Measurements from ENCODE around the gene MAST4.
"Not testable (repeated sequence)": the region's sequence is repeated elsewhere in the genome, so short reads cannot be mapped to it uniquely, and the experiment has no call there.

MAST4 gene

GRCh38 chr5:67146981-67147380 lies 550.8 kb downstream of the MAST4 start:
- DNase-seq, result no peak

- no peak for DNase-seq
Observed at GRCh38 chr5:67147760-67148159, 551.6 kb downstream of the MAST4 start.

GRCh38 chr5:67149057-67149950 lies 553.1 kb downstream of the MAST4 start:
- no peak for DNase-seq

GRCh38 chr5:67149951-67150523 lies 553.8 kb downstream of the MAST4 start:
- no peak for DNase-seq

- no peak for DNase-seq
Observed at GRCh38 chr5:67152400-67152799, 556.2 kb downstream of the MAST4 start.

GRCh38 chr5:67153292-67153691 lies 557.1 kb downstream of the MAST4 start:
- no peak for DNase-seq

GRCh38 chr5:67154556-67155206 lies 558.5 kb downstream of the MAST4 start:
- DNase-seq, result no peak

GRCh38 chr5:67156976-67157583 lies 560.9 kb downstream of the MAST4 start:
- DNase-seq, result no peak

- DNase-seq, result no peak
Observed at GRCh38 chr5:67160272-67160671, 564.1 kb downstream of the MAST4 start.

- DNase-seq, result no peak
Observed at GRCh38 chr5:67160985-67161384, 564.8 kb downstream of the MAST4 start.

GRCh38 chr5:67161767-67162166 lies 565.6 kb downstream of the MAST4 start:
- no peak for DNase-seq

GRCh38 chr5:67163231-67163756 lies 567.1 kb downstream of the MAST4 start:
- DNase-seq, result no peak

GRCh38 chr5:67163863-67164595 lies 567.8 kb downstream of the MAST4 start:
- no peak for DNase-seq

GRCh38 chr5:67164856-67165525 lies 568.8 kb downstream of the MAST4 start:
- no peak for DNase-seq

- DNase-seq, result no peak
Observed at GRCh38 chr5:67165526-67166459, 569.6 kb downstream of the MAST4 start.

- no peak for DNase-seq
Observed at GRCh38 chr5:67166460-67167285, 570.5 kb downstream of the MAST4 start.

GRCh38 chr5:67168069-67168468 lies 571.9 kb downstream of the MAST4 start:
- DNase-seq, result no peak

GRCh38 chr5:67170767-67171166 lies 574.6 kb downstream of the MAST4 start:
- DNase-seq, result no peak

- not testable (repeated sequence) for DNase-seq
Observed at GRCh38 chr5:67173351-67173750, 577.2 kb downstream of the MAST4 start.

- no peak for DNase-seq
Observed at GRCh38 chr5:67173959-67174358, 577.8 kb downstream of the MAST4 start.
